ENCODE data around the gene MRPL20. TPM values are rescaled to one million over a fixed set of nuclear protein-coding genes. Genes with fewer than 3 reads are reported as not detected.

MRPL20 gene
- total RNA-seq, 6 experiments from 2014 or later: 131 to 154 (median 141) TPM

GRCh38 chr1:1434131-1434823 is 27.2 kb upstream of the MRPL20 start:
- peaks cover 9% of the 10 kb centered on the region; the same call in 1 of the 2 replicates for H3K4me1 Mint-ChIP-seq (ENCODE audit: low read depth)

GRCh38 chr1:1433804-1434130 is 26.7 kb upstream of the MRPL20 start:
- no peaks in the 10 kb centered on the region for H3K9me3 Mint-ChIP-seq
- H3K4me3 Mint-ChIP-seq: no peak overlapping the region
- peaks cover 9% of the 10 kb centered on the region; the same call in 1 of the 2 replicates for H3K4me1 Mint-ChIP-seq (ENCODE audit: low read depth)
- no peak for DNase-seq
- TF ChIP-seq CTCF (IDR thresholded peaks at IDR 0.05): no peak
- peaks cover 4% of the 10 kb centered on the region; the same call in 1 of the 2 replicates for H3K27me3 Mint-ChIP-seq (ENCODE audit: insufficient read depth)
- no peaks in the 10 kb centered on the region for H3K36me3 Mint-ChIP-seq (ENCODE audit: low read depth)
- H3K27ac Mint-ChIP-seq: no peak overlapping the region

More at GRCh38 chr1:1434131-1434823, 27.2 kb upstream of the MRPL20 start:
- DNase-seq: no peak
- Mint-ChIP-seq H3K27me3 (ENCODE audit: insufficient read depth) (peaks cover 4% of the 10 kb centered on the region; the same call in 1 of the 2 replicates), H3K36me3 (ENCODE audit: low read depth) (no peaks in the 10 kb centered on the region), H3K27ac (no peak overlapping the region), H3K4me3 (no peak overlapping the region), H3K9me3 (no peaks in the 10 kb centered on the region)
- no peak for TF ChIP-seq CTCF (IDR thresholded peaks at IDR 0.05)

GRCh38 chr1:1432951-1433803 is 26.1 kb upstream of the MRPL20 start:
- Mint-ChIP-seq H3K36me3 (ENCODE audit: low read depth) (no peaks in the 10 kb centered on the region), H3K4me1 (ENCODE audit: low read depth) (peaks cover 9% of the 10 kb centered on the region; the same call in 1 of the 2 replicates), H3K27me3 (ENCODE audit: insufficient read depth) (peaks cover 6% of the 10 kb centered on the region; the same call in 1 of the 2 replicates), H3K27ac (no peak overlapping the region), H3K4me3 (no peak overlapping the region), H3K9me3 (peaks cover 5% of the 10 kb centered on the region)
- DNase-seq: no peak
- TF ChIP-seq CTCF (IDR thresholded peaks at IDR 0.05): no peak

GRCh38 chr1:1432274-1432950 is 25.3 kb upstream of the MRPL20 start:
- Mint-ChIP-seq H3K4me1 (ENCODE audit: low read depth) (peaks cover 9% of the 10 kb centered on the region; the same call in 1 of the 2 replicates), H3K36me3 (ENCODE audit: low read depth) (no peaks in the 10 kb centered on the region), H3K27ac (no peak overlapping the region), H3K4me3 (no peak overlapping the region), H3K27me3 (ENCODE audit: insufficient read depth) (peaks cover 6% of the 10 kb centered on the region; the same call in 1 of the 2 replicates), H3K9me3 (peaks cover 5% of the 10 kb centered on the region)
- TF ChIP-seq CTCF (IDR thresholded peaks at IDR 0.05): no peak
- no peak for DNase-seq

GRCh38 chr1:1431845-1432273 is 24.8 kb upstream of the MRPL20 start:
- TF ChIP-seq CTCF (IDR thresholded peaks at IDR 0.05): no peak
- Mint-ChIP-seq H3K4me3 (no peak overlapping the region), H3K27ac (no peak overlapping the region), H3K27me3 (ENCODE audit: insufficient read depth) (peaks cover 6% of the 10 kb centered on the region; the same call in 1 of the 2 replicates), H3K9me3 (peaks cover 5% of the 10 kb centered on the region), H3K4me1 (ENCODE audit: low read depth) (peaks cover 9% of the 10 kb centered on the region; the same call in 1 of the 2 replicates), H3K36me3 (ENCODE audit: low read depth) (no peaks in the 10 kb centered on the region)
- DNase-seq: no peak

Data from HFFc6 (cell line).